ENCODE data around the gene RASL11B.

DNA sequence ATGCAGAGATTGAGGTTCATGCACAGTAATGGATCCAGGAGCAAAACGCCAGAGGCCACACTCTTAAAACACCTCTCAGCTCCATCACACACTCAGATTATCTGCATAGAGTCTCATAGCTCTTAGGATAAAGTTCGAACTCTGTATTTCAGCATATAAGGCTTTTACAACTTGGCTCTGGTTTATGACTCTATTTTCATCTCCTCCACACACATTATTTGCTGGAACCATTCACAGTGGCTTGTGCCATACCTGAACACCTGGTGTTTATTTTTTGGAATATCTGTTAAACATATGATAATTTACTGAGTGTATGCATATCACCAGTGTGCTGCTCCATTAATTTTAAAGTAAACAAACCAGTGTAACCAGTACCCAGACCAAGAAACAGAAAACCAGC, 27.2 kb downstream of the RASL11B start:
- TF ChIP-seq, protein P1, sequence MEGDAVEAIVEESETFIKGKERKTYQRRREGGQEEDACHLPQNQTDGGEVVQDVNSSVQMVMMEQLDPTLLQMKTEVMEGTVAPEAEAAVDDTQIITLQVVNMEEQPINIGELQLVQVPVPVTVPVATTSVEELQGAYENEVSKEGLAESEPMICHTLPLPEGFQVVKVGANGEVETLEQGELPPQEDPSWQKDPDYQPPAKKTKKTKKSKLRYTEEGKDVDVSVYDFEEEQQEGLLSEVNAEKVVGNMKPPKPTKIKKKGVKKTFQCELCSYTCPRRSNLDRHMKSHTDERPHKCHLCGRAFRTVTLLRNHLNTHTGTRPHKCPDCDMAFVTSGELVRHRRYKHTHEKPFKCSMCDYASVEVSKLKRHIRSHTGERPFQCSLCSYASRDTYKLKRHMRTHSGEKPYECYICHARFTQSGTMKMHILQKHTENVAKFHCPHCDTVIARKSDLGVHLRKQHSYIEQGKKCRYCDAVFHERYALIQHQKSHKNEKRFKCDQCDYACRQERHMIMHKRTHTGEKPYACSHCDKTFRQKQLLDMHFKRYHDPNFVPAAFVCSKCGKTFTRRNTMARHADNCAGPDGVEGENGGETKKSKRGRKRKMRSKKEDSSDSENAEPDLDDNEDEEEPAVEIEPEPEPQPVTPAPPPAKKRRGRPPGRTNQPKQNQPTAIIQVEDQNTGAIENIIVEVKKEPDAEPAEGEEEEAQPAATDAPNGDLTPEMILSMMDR (IDR thresholded peaks at IDR 0.05): no peak
- no peak for TF ChIP-seq POLR2A (IDR thresholded peaks at IDR 0.05)
- TF ChIP-seq EP300 (IDR thresholded peaks at IDR 0.05): no peak

All from suprapubic skin (tissue), 3 donors.